ENCODE results near the gene FSTL4.

DNA sequence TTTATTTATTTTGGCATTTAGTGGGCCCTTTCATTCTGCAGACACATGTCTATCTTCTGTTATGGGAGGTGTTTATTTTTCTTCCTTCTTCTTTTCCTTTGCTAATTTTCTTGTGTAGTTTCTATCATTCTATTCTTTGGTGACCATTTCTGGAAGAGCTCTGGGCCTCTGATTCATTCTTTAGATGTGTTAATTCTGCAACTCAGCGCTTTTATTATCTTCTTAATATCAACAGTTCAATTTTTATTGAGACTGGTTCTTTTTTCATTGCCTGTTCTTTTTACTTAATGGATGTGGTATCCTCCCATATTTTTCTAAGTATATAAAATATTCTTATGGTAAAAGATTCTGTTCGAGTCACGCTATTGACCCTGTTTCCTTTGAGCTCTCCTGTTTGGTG lies 448.5 kb downstream of the FSTL4 start:
- TF ChIP-seq, protein P1, sequence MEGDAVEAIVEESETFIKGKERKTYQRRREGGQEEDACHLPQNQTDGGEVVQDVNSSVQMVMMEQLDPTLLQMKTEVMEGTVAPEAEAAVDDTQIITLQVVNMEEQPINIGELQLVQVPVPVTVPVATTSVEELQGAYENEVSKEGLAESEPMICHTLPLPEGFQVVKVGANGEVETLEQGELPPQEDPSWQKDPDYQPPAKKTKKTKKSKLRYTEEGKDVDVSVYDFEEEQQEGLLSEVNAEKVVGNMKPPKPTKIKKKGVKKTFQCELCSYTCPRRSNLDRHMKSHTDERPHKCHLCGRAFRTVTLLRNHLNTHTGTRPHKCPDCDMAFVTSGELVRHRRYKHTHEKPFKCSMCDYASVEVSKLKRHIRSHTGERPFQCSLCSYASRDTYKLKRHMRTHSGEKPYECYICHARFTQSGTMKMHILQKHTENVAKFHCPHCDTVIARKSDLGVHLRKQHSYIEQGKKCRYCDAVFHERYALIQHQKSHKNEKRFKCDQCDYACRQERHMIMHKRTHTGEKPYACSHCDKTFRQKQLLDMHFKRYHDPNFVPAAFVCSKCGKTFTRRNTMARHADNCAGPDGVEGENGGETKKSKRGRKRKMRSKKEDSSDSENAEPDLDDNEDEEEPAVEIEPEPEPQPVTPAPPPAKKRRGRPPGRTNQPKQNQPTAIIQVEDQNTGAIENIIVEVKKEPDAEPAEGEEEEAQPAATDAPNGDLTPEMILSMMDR (IDR thresholded peaks at IDR 0.05), result no peak
- TF ChIP-seq POLR2A (IDR thresholded peaks at IDR 0.05), result no peak
- TF ChIP-seq EP300 (IDR thresholded peaks at IDR 0.05), result no peak
- no peak for TF ChIP-seq POLR2AphosphoS5 (IDR thresholded peaks at IDR 0.05)

Measured in upper lobe of left lung (tissue), 4 donors.